Mesendoderm (in vitro differentiated cells): Measurements from ENCODE around the gene CADPS2.

Source experiments
- DNase-seq: peaks from one replicate; pipeline ENCODE4 v3.0.0; 2013
- H2AK5ac ChIP-seq: 2 replicates; pipeline ENCODE4 v1.6.1; 2013; ENCODE audit warnings: low read length, inconsistent platforms
- H2BK120ac ChIP-seq: 2 replicates; pipeline ENCODE4 v1.6.1; 2013; ENCODE audit warnings: low read depth, mild to moderate bottlenecking, low read length, moderate library complexity, mixed read lengths
- H2BK15ac ChIP-seq: replicated peaks from 2 replicates; pipeline ENCODE4 v1.6.1; 2013; ENCODE audit warnings: low read depth, mild to moderate bottlenecking, moderate library complexity
- H2BK5ac ChIP-seq: 2 replicates; pipeline ENCODE4 v1.6.1; 2013; ENCODE audit warnings: low read length, inconsistent platforms
- H3K18ac ChIP-seq: 2 replicates; pipeline ENCODE4 v1.6.1; 2013; ENCODE audit warnings: mild to moderate bottlenecking, low read length, mixed read lengths
- H3K23ac ChIP-seq: one replicate; pipeline ENCODE4 v1.6.1; 2013; ENCODE audit warnings: low read length
- H3K27ac ChIP-seq: 2 replicates; pipeline ENCODE4 v1.5.1; 2013; ENCODE audit warnings: low read depth, mild to moderate bottlenecking, inconsistent platforms, low read length, moderate library complexity
- H3K27me3 ChIP-seq: 2 replicates; pipeline ENCODE4 v1.6.1; 2013; ENCODE audit warnings: low read length, control low read depth, mild to moderate bottlenecking, inconsistent platforms; ENCODE audit not compliant: insufficient read depth, poor library complexity
- H3K36me3 ChIP-seq: 2 replicates; pipeline ENCODE4 v1.6.1; 2013; ENCODE audit warnings: low read length, inconsistent platforms; ENCODE audit not compliant: control insufficient read depth, insufficient read depth
- H3K4ac ChIP-seq: one replicate; pipeline ENCODE4 v1.6.1; 2013; ENCODE audit warnings: low read depth, mild to moderate bottlenecking, low read length, moderate library complexity
- H3K4me1 ChIP-seq: 2 replicates; pipeline ENCODE4 v1.6.1; 2013; ENCODE audit warnings: low read depth, low read length, inconsistent platforms; ENCODE audit not compliant: control insufficient read depth
- H3K4me2 ChIP-seq: 2 replicates; pipeline ENCODE4 v1.6.1; 2013; ENCODE audit warnings: low read length
- H3K4me3 ChIP-seq: 2 replicates; pipeline ENCODE4 v1.5.1; 2013; ENCODE audit warnings: mild to moderate bottlenecking, low read length
- H3K56ac ChIP-seq: one replicate; pipeline ENCODE4 v1.6.1; 2013; ENCODE audit warnings: low read length
- H3K79me1 ChIP-seq: 2 replicates; pipeline ENCODE4 v1.6.1; 2013; ENCODE audit warnings: low read length, inconsistent platforms
- H3K79me2 ChIP-seq: 2 replicates; pipeline ENCODE4 v1.6.1; 2013; ENCODE audit warnings: mild to moderate bottlenecking, low read length; ENCODE audit not compliant: control insufficient read depth, insufficient read depth
- H3K9ac ChIP-seq: 2 replicates; pipeline ENCODE4 v1.6.1; 2013; ENCODE audit warnings: low read length, inconsistent platforms
- H4K5ac ChIP-seq: one replicate; pipeline ENCODE4 v1.6.1; 2013; ENCODE audit warnings: low read length
- H4K8ac ChIP-seq: one replicate; pipeline ENCODE4 v1.6.1; 2013; ENCODE audit warnings: low read depth, mild to moderate bottlenecking, control low read depth, low read length, moderate library complexity
- WGBS: extraction: QIAGEN DNeasy Blood & Tissue Kit; methylation state at CpG from one replicate; pipeline ENCODE4 v1.1.7; 2013; ENCODE audit warnings: low lambda C conversion rate, missing lambda C conversion rate; ENCODE audit not compliant: insufficient coverage; ENCODE audit errors: extremely low coverage; 5-methylcytosine and 5-hydroxymethylcytosine counted together

CADPS2 gene

GRCh38 chr7:122849957-122850328 is 36.3 kb downstream of the CADPS2 start:
- Histone ChIP-seq H2BK15ac (no peak overlapping the region), H3K4me2 (no peak overlapping the region), H2BK120ac (no peak overlapping the region), H3K79me2 (no peaks in the 10 kb centered on the region), H3K9ac (no peak overlapping the region), H3K23ac (no peak overlapping the region), H3K56ac (no peak overlapping the region), H4K5ac (no peak overlapping the region), H4K8ac (no peak overlapping the region), H2BK5ac (no peak overlapping the region), H3K79me1 (no peaks in the 10 kb centered on the region), H3K27ac (no peak overlapping the region), H3K27me3 (no peaks in the 10 kb centered on the region), H3K18ac (no peak overlapping the region), H2AK5ac (no peak overlapping the region), H3K4me3 (no peak overlapping the region), H3K4ac (no peak overlapping the region), H3K4me1 (peaks cover 3% of the 10 kb centered on the region), H3K36me3 (no peaks in the 10 kb centered on the region)
- DNase-seq, result no peak
- no CpG with 5 or more reads among the region's 3 CpGs for WGBS

GRCh38 chr7:122849322-122849956 is 36.8 kb downstream of the CADPS2 start:
- H3K27ac ChIP-seq, result no peak overlapping the region
- H3K4me1 ChIP-seq, result peaks cover 3% of the 10 kb centered on the region
- no peak overlapping the region for H4K8ac ChIP-seq
- H3K56ac ChIP-seq, result no peak overlapping the region
- H3K4me3 ChIP-seq, result no peak overlapping the region
- no peak for DNase-seq
- no peaks in the 10 kb centered on the region for H3K79me1 ChIP-seq
- no peak overlapping the region for H4K5ac ChIP-seq
- no peak overlapping the region for H2AK5ac ChIP-seq
- no peaks in the 10 kb centered on the region for H3K36me3 ChIP-seq
- H3K4me2 ChIP-seq, result no peak overlapping the region
- H2BK5ac ChIP-seq, result no peak overlapping the region
- H3K4ac ChIP-seq, result no peak overlapping the region
- H2BK15ac ChIP-seq, result no peak overlapping the region
- H2BK120ac ChIP-seq, result no peak overlapping the region
- H3K9ac ChIP-seq, result no peak overlapping the region
- no peak overlapping the region for H3K18ac ChIP-seq
- H3K27me3 ChIP-seq, result no peaks in the 10 kb centered on the region
- no peaks in the 10 kb centered on the region for H3K79me2 ChIP-seq
- no CpG with 5 or more reads among the region's 4 CpGs for WGBS
- H3K23ac ChIP-seq, result no peak overlapping the region

- no CpG with 5 or more reads among the region's 3 CpGs for WGBS
- no peaks in the 10 kb centered on the region for H3K36me3 ChIP-seq
- no peak overlapping the region for H2BK15ac ChIP-seq
- no peak overlapping the region for H3K23ac ChIP-seq
- no peak overlapping the region for H3K4me3 ChIP-seq
- no peak overlapping the region for H2AK5ac ChIP-seq
- H3K27me3 ChIP-seq, result no peaks in the 10 kb centered on the region
- H3K4me2 ChIP-seq, result no peak overlapping the region
- H3K79me1 ChIP-seq, result no peaks in the 10 kb centered on the region
- H3K79me2 ChIP-seq, result no peaks in the 10 kb centered on the region
- H2BK120ac ChIP-seq, result no peak overlapping the region
- peaks cover 3% of the 10 kb centered on the region for H3K4me1 ChIP-seq
- no peak overlapping the region for H3K18ac ChIP-seq
- H3K4ac ChIP-seq, result no peak overlapping the region
- H3K9ac ChIP-seq, result no peak overlapping the region
- H2BK5ac ChIP-seq, result no peak overlapping the region
- no peak overlapping the region for H4K8ac ChIP-seq
- H3K56ac ChIP-seq, result no peak overlapping the region
- no peak overlapping the region for H4K5ac ChIP-seq
- DNase-seq, result no peak
- no peak overlapping the region for H3K27ac ChIP-seq
These were observed 38.3 kb downstream of the CADPS2 start for GRCh38 chr7:122847871-122848473.

GRCh38 chr7:122846591-122846990 is 39.7 kb downstream of the CADPS2 start:
- DNase-seq, result no peak
- Histone ChIP-seq H4K5ac (no peak overlapping the region), H3K56ac (no peak overlapping the region), H4K8ac (no peak overlapping the region), H3K4me1 (peaks cover 3% of the 10 kb centered on the region), H2AK5ac (no peak overlapping the region), H3K9ac (no peak overlapping the region), H2BK5ac (no peak overlapping the region), H3K27me3 (no peaks in the 10 kb centered on the region), H2BK120ac (no peak overlapping the region), H3K27ac (no peak overlapping the region), H3K79me1 (no peaks in the 10 kb centered on the region), H3K4me2 (no peak overlapping the region), H3K79me2 (no peaks in the 10 kb centered on the region), H3K18ac (no peak overlapping the region), H2BK15ac (no peak overlapping the region), H3K36me3 (no peaks in the 10 kb centered on the region), H3K4me3 (no peak overlapping the region), H3K23ac (no peak overlapping the region), H3K4ac (no peak overlapping the region)
- no CpG with 5 or more reads among the region's 2 CpGs for WGBS

GRCh38 chr7:122845286-122845685 is 41.0 kb downstream of the CADPS2 start:
- no peak overlapping the region for H3K18ac ChIP-seq
- no peak overlapping the region for H2BK15ac ChIP-seq
- H3K36me3 ChIP-seq, result no peaks in the 10 kb centered on the region
- H3K4me3 ChIP-seq, result no peak overlapping the region
- H3K23ac ChIP-seq, result no peak overlapping the region
- WGBS, result no CpG with 5 or more reads among the region's 3 CpGs
- H3K79me1 ChIP-seq, result no peaks in the 10 kb centered on the region
- no peak overlapping the region for H2BK5ac ChIP-seq
- no peak overlapping the region for H3K56ac ChIP-seq
- H4K8ac ChIP-seq, result no peak overlapping the region
- no peaks in the 10 kb centered on the region for H3K79me2 ChIP-seq
- no peak overlapping the region for H3K27ac ChIP-seq
- no peak for DNase-seq
- H3K4me2 ChIP-seq, result no peak overlapping the region
- peaks cover 3% of the 10 kb centered on the region for H3K4me1 ChIP-seq
- H3K9ac ChIP-seq, result no peak overlapping the region
- no peaks in the 10 kb centered on the region for H3K27me3 ChIP-seq
- no peak overlapping the region for H2BK120ac ChIP-seq
- H3K4ac ChIP-seq, result no peak overlapping the region
- H2AK5ac ChIP-seq, result no peak overlapping the region
- no peak overlapping the region for H4K5ac ChIP-seq
